Stimulated activated CD8-positive, alpha-beta memory T cell treated with anti-CD3 and anti-CD28 coated beads, Interleukin-7, amount 100 ng/mL, for 48 hours (primary cell): ENCODE data around the gene SDHA.
"Not testable (repeated sequence)": the region's sequence is repeated elsewhere in the genome, so short reads cannot be mapped to it uniquely, and the experiment has no call there.

Source experiments
- DNase-seq, 2 donors: peaks; one replicate each; pipeline ENCODE4 v3.0.0-alpha.2; 2020; ENCODE audit warnings: low read depth in 1 of 2; ENCODE audit errors: extremely low read depth in 1 of 2

Gene SDHA

GRCh38 chr5:296954-297353, 78.8 kb downstream of the SDHA start:
- not testable (repeated sequence) for DNase-seq

- DNase-seq = not testable (repeated sequence)
Measured at GRCh38 chr5:297448-297847, 79.3 kb downstream of the SDHA start.

GRCh38 chr5:297991-298736, 80.0 kb downstream of the SDHA start:
- not testable (repeated sequence) for DNase-seq

- no peak for DNase-seq
Measured at GRCh38 chr5:298737-299125, 80.6 kb downstream of the SDHA start.

GRCh38 chr5:299921-300320, 81.8 kb downstream of the SDHA start:
- not testable (repeated sequence) for DNase-seq

GRCh38 chr5:300691-301435, 82.7 kb downstream of the SDHA start:
- not testable (repeated sequence) for DNase-seq

GRCh38 chr5:302416-302815, 84.3 kb downstream of the SDHA start:
- not testable (repeated sequence) for DNase-seq

- no peak for DNase-seq
Measured at GRCh38 chr5:302966-303365, 84.8 kb downstream of the SDHA start.

GRCh38 chr5:303741-304140, 85.6 kb downstream of the SDHA start:
- not testable (repeated sequence) for DNase-seq

- DNase-seq = no peak
Measured at GRCh38 chr5:305050-305449, 86.9 kb downstream of the SDHA start.

- no peak for DNase-seq
Measured at GRCh38 chr5:305459-305858, 87.3 kb downstream of the SDHA start.

GRCh38 chr5:306011-306805, 88.1 kb downstream of the SDHA start:
- no peak for DNase-seq
